ENCODE measurements around the gene TMTC2. TPM values are rescaled to one million over a fixed set of nuclear protein-coding genes. Genes with fewer than 3 reads are reported as not detected.

The TMTC2 gene
- 36.8 and 131 TPM in 2 replicates for total RNA-seq

GRCh38 chr12:82686168-82687020 lies at the start of gene TMTC2:
TSS of gene TMTC2 (plus strand) at chr12:82686906.

Small RNA genes within 50 kb of the gene (small RNA-seq; reads per million reads assigned to genes)
- not detected for gene RNU6-977P
